ENCODE results near the gene CFTR.

GRCh38 chr7:117623606-117624005, 143.8 kb downstream of the CFTR start:
- TF ChIP-seq EP300 (IDR thresholded peaks at IDR 0.05) (no peak), POLR2A (IDR thresholded peaks at IDR 0.05) (no peak), CTCF (IDR thresholded peaks at IDR 0.05) (no peak)
